ENCODE results near the gene TNRC6B. TPM values are rescaled to one million over a fixed set of nuclear protein-coding genes. Genes with fewer than 3 reads are reported as not detected.

TNRC6B gene
- total and polyA plus RNA-seq, 7 donors: 0.60 to 51.8 (median 26.5) TPM

- peaks cover 0 to 41% (median 25%) of the 10 kb centered on the region in 4 donors for H3K4me1 ChIP-seq
- TF ChIP-seq EP300 (IDR thresholded peaks at IDR 0.05) (no peak), POLR2A (IDR thresholded peaks at IDR 0.05) (no peak), POLR2AphosphoS5 (IDR thresholded peaks at IDR 0.05) (no peak), CTCF (IDR thresholded peaks at IDR 0.05) (no peak)
These were observed 63.0 kb downstream of the TNRC6B start for GRCh38 chr22:40240686-40241085.

GRCh38 chr22:40241200-40241763 is 63.6 kb downstream of the TNRC6B start:
- no peak for TF ChIP-seq EP300 (IDR thresholded peaks at IDR 0.05)
- no peak for TF ChIP-seq POLR2A (IDR thresholded peaks at IDR 0.05)
- TF ChIP-seq POLR2AphosphoS5 (IDR thresholded peaks at IDR 0.05): no peak
- no peak for TF ChIP-seq CTCF (IDR thresholded peaks at IDR 0.05)
- Histone ChIP-seq H3K4me3 (no peak overlapping the region), H3K4me1 (peaks cover 0 to 35% (median 22%) of the 10 kb centered on the region in 4 donors), H3K36me3 (peaks cover 0 to 4% (median 2%) of the 10 kb centered on the region in 4 donors), H3K27ac (no peak overlapping the region), H3K27me3 (no peaks in the 10 kb centered on the region), H3K9me3 (no peaks in the 10 kb centered on the region)
- no peak for DNase-seq
- 69 to 85% methylated on average over 3 of the region's 3 CpGs for WGBS, 2 donors
- intact Hi-C loops (cut with DNase I): no loop called here

More at GRCh38 chr22:40240686-40241085, 63.0 kb downstream of the TNRC6B start:
- Histone ChIP-seq H3K27ac (no peak overlapping the region), H3K4me3 (no peak overlapping the region), H3K27me3 (no peaks in the 10 kb centered on the region), H3K9me3 (no peaks in the 10 kb centered on the region), H3K36me3 (no peaks in the 10 kb centered on the region)
- DNase-seq: no peak
- intact Hi-C loops (cut with DNase I): no loop called here

- Histone ChIP-seq H3K36me3 (peaks cover 0 to 16% (median 8%) of the 10 kb centered on the region in 4 donors), H3K9me3 (no peaks in the 10 kb centered on the region), H3K27me3 (no peaks in the 10 kb centered on the region), H3K4me3 (no peak overlapping the region), H3K4me1 (peaks cover 0 to 19% (median 8%) of the 10 kb centered on the region in 4 donors), H3K27ac (no peak overlapping the region)
- no peak for TF ChIP-seq POLR2AphosphoS5 (IDR thresholded peaks at IDR 0.05)
- TF ChIP-seq CTCF (IDR thresholded peaks at IDR 0.05): no peak
- TF ChIP-seq EP300 (IDR thresholded peaks at IDR 0.05): no peak
- TF ChIP-seq POLR2A (IDR thresholded peaks at IDR 0.05): no peak
- intact Hi-C loops (cut with DNase I): no loop called here
- WGBS, 2 donors: 67 to 94% methylated on average over 2 of the region's 2 CpGs
- no peak for DNase-seq
These were observed 66.2 kb downstream of the TNRC6B start for GRCh38 chr22:40243891-40244290.

GRCh38 chr22:40244586-40244985 is 66.9 kb downstream of the TNRC6B start:
- intact Hi-C loops (cut with DNase I): no loop called here
- H3K9me3 ChIP-seq: no peaks in the 10 kb centered on the region

More at GRCh38 chr22:40244586-40244985, 66.9 kb downstream of the TNRC6B start:
- Histone ChIP-seq H3K4me1 (peaks cover 0 to 13% (median 2%) of the 10 kb centered on the region in 4 donors), H3K27me3 (no peaks in the 10 kb centered on the region), H3K27ac (no peak overlapping the region), H3K36me3 (peaks cover 0 to 16% (median 8%) of the 10 kb centered on the region in 4 donors), H3K4me3 (no peak overlapping the region)
- TF ChIP-seq POLR2AphosphoS5 (IDR thresholded peaks at IDR 0.05): no peak
- no peak for TF ChIP-seq CTCF (IDR thresholded peaks at IDR 0.05)
- no peak for TF ChIP-seq POLR2A (IDR thresholded peaks at IDR 0.05)
- TF ChIP-seq EP300 (IDR thresholded peaks at IDR 0.05): no peak
- DNase-seq: no peak
- WGBS, 2 donors: 96 to 98% methylated on average over 3 of the region's 3 CpGs
